Subcutaneous adipose tissue (tissue), 4 donors: ENCODE measurements around the gene PLEKHG3. TPM values are rescaled to one million over a fixed set of nuclear protein-coding genes. Genes with fewer than 3 reads are reported as not detected.

Source experiments
- total RNA-seq, 4 donors: library from RNA; depleted of rRNA; stranded (reverse); fragments of >200 nt; gene quantifications; one replicate each; pipeline ENCODE4 v1.1.0, GENCODE V29; 2016
- TF ChIP-seq, protein P1 (sequence below): fragments of 450-650 bp; IDR thresholded peaks from one replicate; pipeline ENCODE4 v1.5.1; 2016; ENCODE audit warnings: low read depth, mild to moderate bottlenecking, control low read depth, antibody characterized with exemption, moderate library complexity

The PLEKHG3 gene
- total RNA-seq, 4 donors from 2014 or later: 12.4 to 66.9 (median 19.8) TPM

DNA sequence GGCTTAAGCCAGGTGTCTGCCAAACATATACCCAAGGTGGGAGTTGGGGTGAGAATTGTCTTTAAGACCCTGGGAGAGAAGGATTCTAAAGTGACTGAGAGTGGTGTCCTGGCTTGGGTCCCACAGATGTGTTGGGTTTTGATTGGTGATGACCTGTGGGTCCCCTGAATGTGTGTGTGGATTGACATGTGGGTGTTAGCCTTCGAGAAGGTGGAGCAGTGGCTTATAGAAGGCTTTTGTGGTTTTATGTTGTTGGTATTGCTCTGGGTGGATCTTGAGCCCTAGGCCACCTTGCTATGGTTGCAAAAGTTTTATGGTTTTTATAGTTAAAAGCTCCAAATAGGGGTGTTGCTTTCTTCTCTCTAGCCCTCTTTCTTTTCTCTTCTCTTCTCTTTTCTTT is 29.7 kb downstream of the PLEKHG3 start:
- TF ChIP-seq, protein P1, sequence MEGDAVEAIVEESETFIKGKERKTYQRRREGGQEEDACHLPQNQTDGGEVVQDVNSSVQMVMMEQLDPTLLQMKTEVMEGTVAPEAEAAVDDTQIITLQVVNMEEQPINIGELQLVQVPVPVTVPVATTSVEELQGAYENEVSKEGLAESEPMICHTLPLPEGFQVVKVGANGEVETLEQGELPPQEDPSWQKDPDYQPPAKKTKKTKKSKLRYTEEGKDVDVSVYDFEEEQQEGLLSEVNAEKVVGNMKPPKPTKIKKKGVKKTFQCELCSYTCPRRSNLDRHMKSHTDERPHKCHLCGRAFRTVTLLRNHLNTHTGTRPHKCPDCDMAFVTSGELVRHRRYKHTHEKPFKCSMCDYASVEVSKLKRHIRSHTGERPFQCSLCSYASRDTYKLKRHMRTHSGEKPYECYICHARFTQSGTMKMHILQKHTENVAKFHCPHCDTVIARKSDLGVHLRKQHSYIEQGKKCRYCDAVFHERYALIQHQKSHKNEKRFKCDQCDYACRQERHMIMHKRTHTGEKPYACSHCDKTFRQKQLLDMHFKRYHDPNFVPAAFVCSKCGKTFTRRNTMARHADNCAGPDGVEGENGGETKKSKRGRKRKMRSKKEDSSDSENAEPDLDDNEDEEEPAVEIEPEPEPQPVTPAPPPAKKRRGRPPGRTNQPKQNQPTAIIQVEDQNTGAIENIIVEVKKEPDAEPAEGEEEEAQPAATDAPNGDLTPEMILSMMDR: no peak

DNA sequence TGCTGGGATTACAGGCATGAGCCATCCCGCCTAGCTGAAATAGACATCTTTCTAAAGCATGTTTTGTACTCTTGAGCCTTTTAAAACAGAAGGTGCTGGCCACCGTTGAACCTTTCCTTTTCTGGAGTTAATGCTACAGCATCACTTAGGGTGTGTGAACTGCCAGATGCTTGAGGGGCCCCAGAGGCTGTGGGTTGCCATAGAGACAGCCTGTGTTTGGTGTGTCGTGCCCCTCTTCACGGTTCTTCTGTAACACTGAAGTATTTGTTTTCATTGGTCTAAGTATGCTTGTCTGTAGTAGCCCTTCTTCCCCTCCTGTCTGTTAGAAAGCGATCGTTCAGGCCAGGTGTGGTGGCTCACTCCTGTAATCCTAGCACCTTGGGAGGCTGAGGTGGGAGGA is 30.8 kb downstream of the PLEKHG3 start:
- TF ChIP-seq, protein P1: no peak

DNA sequence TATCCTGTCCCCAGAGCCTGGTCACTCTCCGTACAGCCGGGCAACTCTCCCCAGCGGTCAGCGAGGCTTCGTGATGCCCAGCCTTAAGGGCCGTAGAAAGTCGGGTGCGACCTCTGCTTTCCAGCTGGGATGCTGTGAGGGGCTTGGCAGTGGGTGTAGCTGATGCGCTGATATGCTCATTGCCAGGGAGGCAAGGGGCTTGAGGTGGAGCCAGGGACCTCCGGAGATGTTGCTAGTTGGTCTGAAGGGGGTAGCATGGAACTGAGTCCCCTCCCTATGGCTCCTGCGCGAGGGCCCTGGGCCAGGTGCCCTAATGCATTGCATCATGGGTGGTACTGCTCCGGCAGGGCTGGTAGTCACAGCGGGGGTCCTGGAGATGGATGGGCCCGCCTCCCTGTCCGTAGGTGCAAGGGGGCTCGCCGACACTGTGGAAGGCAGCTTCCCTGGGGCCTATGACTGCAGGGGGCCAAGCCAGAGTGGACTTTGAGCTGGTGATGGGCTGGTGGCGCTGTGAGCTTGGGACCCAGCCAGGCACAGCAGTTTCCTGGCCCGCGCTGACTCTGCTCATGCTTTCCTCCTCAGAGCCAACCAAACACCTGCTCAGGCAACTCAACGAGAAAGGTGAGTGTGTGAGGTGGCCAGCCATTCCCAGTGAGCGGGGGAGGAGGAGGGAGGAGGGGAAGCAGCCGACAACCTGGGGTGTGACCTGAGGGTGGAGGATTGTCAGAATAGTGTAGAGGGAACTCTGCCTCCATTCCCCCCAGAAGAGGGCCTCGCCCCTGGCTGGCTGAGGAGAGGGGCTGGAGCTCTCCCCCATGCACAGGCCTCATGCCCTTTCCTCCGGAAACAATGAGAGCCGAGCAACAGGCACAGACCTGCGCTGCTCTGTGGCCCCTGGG is 32.3 kb downstream of the PLEKHG3 start:
- TF ChIP-seq, protein P1: no peak

DNA sequence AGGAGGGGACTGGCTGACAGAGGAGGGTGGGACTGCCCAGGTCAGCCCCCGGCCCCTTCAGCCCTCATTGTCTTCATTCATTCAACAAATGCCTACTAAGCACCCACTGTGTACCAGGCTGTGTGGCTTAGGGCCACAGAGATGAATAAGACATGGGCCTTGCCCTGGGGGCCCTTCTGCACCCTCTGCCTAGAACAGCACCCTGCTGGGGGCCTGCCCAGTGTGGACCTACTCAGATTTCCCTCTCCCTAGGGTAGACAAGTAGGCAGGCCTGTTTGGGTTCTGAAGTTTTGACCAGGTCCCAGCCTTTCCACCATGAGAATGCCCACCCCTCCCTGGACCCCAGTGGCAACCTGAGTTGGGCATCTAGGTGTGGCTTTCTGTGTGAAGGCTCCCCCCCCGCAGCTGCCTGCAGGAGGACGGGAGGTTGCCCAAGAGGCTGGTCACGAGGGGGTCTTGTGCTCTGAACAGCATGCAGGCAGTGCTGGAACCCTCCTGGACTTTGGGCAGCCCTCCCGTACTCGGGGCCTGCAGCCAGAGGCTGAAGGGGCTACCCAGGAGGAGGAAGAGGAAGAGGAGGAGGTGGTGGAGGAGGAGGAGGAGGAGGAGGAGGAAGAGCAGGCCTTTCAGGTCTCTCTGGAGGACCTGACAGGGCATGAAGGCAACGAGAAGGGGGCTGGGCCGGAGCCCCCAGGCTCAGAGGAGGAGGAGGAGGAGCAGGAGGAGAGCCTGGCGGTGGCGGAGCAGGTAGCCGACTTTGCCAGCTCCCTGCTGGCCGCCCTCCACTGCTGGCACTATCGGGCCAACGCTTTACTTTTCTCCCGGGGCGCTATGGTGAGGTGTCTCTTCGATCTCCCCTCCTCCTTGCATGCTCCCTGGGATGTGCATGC is 33.4 kb downstream of the PLEKHG3 start:
- TF ChIP-seq, protein P1: no peak

DNA sequence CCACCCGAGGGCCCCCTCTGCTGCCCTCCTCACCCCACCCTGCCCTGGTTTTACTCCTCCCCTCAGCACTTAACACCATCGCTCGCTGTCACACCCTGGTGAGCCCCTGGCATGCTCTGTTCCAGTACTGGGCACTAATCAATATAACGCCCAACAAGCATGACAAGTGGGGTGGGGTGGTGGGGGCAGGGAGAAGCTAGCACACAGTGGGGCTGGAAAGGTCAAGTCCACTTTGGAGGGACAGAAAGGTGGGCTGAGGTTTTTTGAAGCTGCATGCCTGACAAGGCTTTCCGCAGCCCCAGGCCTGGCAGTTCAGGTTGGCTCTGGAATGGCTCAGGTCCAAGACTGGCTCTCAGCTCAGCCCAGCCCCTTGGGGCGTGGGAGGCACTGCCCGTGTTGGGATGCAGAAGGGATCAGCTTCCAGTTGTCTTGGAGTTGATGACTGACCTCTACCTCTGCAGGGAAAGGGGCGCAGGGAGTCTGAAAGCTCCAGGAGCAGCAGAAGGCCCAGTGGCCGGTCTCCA is 34.1 kb downstream of the PLEKHG3 start:
- TF ChIP-seq, protein P1: no peak

DNA sequence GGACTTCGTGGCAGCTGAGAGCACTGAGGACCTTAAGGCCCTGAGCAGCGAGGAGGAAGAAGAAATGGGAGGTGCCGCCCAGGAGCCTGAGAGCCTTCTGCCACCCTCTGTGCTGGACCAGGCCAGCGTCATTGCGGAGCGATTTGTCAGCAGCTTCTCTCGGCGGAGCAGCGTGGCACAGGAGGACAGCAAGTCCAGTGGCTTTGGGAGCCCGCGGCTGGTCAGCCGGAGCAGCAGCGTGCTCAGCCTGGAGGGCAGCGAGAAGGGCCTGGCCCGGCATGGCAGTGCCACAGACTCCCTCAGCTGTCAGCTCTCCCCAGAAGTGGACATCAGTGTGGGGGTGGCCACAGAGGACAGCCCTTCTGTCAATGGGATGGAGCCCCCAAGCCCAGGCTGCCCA is 37.0 kb downstream of the PLEKHG3 start:
- TF ChIP-seq, protein P1: no peak

DNA sequence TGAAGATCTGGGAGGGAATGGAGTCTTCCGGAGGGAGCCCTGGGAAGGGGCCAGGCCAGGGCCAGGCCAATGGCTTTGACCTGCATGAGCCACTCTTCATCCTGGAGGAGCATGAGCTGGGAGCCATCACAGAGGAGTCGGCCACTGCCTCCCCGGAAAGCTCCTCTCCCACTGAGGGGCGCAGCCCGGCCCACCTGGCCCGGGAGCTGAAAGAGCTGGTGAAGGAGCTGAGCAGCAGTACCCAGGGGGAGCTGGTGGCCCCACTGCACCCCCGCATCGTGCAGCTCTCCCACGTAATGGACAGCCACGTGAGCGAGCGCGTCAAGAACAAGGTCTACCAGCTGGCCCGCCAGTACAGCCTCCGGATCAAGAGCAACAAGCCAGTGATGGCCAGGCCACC is 37.7 kb downstream of the PLEKHG3 start:
- TF ChIP-seq, protein P1: no peak
